HG03039 (cell line): ENCODE data around the gene PKD2L2.
"Not testable (repeated sequence)": the region's sequence is repeated elsewhere in the genome, so short reads cannot be mapped to it uniquely, and the experiment has no call there.

Experiments used
- ATAC-seq: cut with Tn5 transposase; IDR thresholded peaks from one replicate; pipeline ENCODE4 v1.9.1; 2021; ENCODE audit warnings: mild to moderate bottlenecking, moderate library complexity; ENCODE audit not compliant: unreplicated experiment

The PKD2L2 gene

GRCh38 chr5:137888863-137889759, at the start of gene PKD2L2:
Gene PKD2L2, plus strand, starts transcription at chr5:137889457. Its CDS starts 35 bp downstream, at chr5:137889492.
- ATAC-seq = peak; percentile 91

DNA sequence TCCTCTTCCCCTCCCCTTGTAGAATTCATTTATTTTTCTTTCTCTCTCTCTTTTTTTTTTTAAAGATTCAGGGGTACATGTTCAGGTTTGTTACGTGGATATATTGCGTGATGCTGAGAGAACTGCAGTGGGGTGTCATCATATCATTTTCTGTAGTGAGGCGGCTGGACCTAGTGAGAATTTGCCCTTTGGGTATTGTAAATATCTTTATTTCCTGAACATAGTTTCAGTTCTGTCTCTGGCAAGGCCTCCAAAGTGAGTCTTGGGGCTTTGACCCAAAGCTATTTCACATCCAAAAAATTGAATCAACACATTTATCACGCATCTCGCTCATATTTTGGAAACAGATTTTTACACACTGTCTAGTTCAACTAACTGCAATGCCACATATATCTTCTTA, 47.0 kb upstream of the PKD2L2 start:
- ATAC-seq = no peak

GRCh38 chr5:137843676-137844299, 45.5 kb upstream of the PKD2L2 start:
- ATAC-seq = no peak

- ATAC-seq = no peak
These were observed 43.8 kb upstream of the PKD2L2 start for GRCh38 chr5:137845472-137845871.

GRCh38 chr5:137847687-137848086, 41.6 kb upstream of the PKD2L2 start:
- no peak for ATAC-seq

GRCh38 chr5:137853165-137853564, 36.1 kb upstream of the PKD2L2 start:
- ATAC-seq = not testable (repeated sequence)

GRCh38 chr5:137856201-137856600, 33.1 kb upstream of the PKD2L2 start:
- ATAC-seq = no peak

GRCh38 chr5:137856916-137857862, 32.1 kb upstream of the PKD2L2 start:
- no peak for ATAC-seq

GRCh38 chr5:137858223-137858916, 30.9 kb upstream of the PKD2L2 start:
- ATAC-seq = peak; percentile 79

DNA sequence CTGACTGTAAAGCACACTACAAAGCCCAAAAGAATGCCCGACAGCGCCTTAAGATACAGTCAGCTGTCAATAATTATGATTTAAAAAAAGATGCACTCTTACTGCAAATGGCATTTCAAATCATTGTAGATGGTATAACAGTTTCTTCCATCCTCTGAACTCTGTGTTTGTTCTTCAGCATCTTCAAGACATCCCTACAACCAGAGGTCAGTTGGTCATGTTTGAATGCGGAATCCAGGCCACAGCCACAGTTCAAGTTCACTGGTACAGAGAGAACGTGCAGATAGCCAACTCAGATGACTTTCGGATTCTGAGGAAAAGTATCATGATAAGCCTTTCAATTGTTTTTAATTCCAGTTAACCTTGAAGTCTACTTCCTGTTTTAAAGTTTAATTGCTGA, 30.3 kb upstream of the PKD2L2 start:
- ATAC-seq = no peak

DNA sequence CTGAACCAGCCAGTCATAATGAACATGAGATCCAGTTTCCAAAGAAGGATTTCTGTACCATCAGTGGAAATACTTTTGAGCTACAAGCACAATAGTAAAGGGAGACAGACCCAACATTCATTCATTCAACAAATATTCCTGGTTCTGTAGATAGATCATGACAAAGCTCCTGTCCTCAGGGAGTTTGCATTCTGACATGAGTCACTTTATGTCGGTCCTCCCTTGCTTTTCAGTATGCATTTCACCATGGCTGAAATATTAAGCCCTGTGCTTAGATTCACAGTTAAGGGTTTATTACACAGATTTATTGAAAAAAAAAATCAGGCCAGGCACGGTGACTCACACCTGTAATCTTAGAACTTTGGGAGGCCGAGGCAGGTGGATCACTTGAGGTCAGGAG, 27.0 kb upstream of the PKD2L2 start:
- no peak for ATAC-seq

- not testable (repeated sequence) for ATAC-seq
These were observed 25.6 kb upstream of the PKD2L2 start for GRCh38 chr5:137863653-137864052.

DNA sequence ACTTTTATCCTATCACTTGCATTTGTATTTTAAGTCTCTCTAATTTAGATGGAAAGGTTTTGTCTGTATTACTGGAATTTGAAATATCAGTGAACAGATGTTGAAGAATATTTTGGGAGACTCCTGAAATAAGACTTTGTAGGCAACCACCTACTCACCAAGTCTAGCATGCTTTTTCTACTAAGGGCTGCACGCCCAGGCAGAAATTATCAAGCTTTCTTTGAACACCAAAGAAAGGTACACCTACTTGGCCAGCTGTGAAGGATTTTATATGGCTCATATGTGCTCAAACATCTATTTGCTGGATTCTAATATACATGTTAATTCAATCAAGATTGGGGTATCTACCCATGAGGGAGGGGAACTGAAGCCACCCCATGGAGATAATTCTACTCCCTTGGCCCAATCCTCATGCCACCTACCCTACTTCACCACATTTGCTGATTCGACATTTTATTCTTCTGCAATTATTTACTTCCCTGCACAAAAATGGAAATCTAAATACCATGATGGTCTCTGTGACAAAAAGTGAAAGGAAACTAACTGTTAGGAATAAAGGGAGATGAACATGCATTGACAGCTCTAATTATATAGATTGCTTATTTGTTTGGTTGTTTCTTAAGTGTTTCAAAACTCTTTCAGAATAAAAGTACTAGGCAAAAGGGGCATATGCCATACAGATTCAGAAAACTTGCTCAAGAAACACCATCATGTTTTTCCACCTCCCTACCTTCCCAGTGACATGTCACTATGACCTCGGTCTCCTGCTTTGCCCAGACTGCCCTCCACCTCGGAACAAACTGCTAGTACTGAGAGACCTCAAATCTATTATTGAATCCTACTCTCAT, 22.5 kb upstream of the PKD2L2 start:
- no peak for ATAC-seq

DNA sequence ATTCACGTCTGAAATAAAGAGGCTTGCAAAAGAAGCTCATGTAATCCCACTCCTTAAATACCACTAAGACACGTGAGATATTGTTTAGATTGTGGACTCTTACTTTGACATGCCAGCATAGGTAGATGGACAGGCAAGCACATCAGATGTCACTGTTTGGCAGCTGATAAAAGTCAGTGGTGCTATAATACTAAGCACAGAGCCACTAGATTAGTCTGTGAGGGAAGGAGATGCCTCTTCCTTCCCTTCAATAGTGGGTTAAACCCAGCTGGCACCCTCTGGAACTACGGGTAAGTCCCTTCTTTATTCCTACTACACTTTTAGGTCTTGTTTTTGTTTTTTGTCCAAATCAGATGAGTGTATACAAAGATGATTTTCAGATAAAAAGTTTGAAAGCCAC, 21.6 kb upstream of the PKD2L2 start, which contains the start of gene MYOT:
MYOT (plus strand) TSS at position 197 of the 400 bp plus-strand sequence. CDS start 2,792 bp downstream, outside the sequence.
- no peak for ATAC-seq

- ATAC-seq = no peak
These were observed 18.5 kb upstream of the PKD2L2 start for GRCh38 chr5:137870647-137871339.

GRCh38 chr5:137871571-137871970, 17.7 kb upstream of the PKD2L2 start:
- no peak for ATAC-seq

GRCh38 chr5:137872466-137872865, 16.8 kb upstream of the PKD2L2 start:
- ATAC-seq = no peak

- ATAC-seq = no peak
These were observed 13.2 kb upstream of the PKD2L2 start for GRCh38 chr5:137876101-137876500.

DNA sequence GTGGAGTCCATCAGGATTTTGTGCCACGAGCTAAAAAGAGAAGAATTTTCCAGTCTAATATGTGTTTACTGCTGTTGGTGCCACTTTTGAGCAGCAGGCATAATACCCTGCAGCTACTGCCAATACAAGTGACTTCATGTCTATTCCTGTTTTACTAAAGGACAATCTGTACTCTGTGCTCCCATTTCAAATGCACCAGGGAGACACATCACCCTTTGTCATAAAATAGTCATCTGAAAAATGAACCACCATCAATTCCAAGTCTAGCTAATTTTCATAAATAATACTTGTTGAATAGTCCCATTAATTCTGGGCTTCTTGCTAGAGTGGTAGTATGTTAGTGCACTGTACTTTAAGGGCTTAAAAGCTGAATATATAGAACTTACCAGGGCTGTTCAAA, 8.9 kb upstream of the PKD2L2 start:
- no peak for ATAC-seq
